Natural killer cell treated with Interleukin-12 subunit alpha and Interleukin-12 subunit beta and Interleukin-15 and Interleukin-18, amount 100 ng/mL, for 72 hours (primary cell): Measurements from ENCODE around the gene PRIM2. TPM values are rescaled to one million over a fixed set of nuclear protein-coding genes. Genes with fewer than 3 reads are reported as not detected.
"Not testable (repeated sequence)": the region's sequence is repeated elsewhere in the genome, so short reads cannot be mapped to it uniquely, and the experiment has no call there.

Experiments used
- ATAC-seq, 2 donors: fragments of 150-1000 bp; cut with Tn5 transposase in 1 of 2; sonication (Bioruptor Pico), chemical (Tn5 transposase) in 1 of 2; 2 replicates each; pipeline ENCODE4 v1.10.0; 2021
- DNase-seq: peaks from one replicate; pipeline ENCODE4 v3.0.0; 2022; ENCODE audit warnings: low spot score
- H3K27ac Mint-ChIP-seq, 2 donors: 1 replicate in 1 of 2; 2 replicates in 1 of 2; pipeline ENCODE4 v1.8.0; 2022; ENCODE audit warnings: mixed read lengths in 2 of 2, mild to moderate bottlenecking in 1 of 2, moderate library complexity in 1 of 2
- H3K27me3 Mint-ChIP-seq, 2 donors: 1 replicate in 1 of 2; 2 replicates in 1 of 2; pipeline ENCODE4 v1.8.0; 2022; ENCODE audit warnings: mixed read lengths in 2 of 2
- H3K36me3 Mint-ChIP-seq: one replicate; pipeline ENCODE4 v1.8.0; 2022; ENCODE audit warnings: mixed read lengths
- H3K4me1 Mint-ChIP-seq, 2 donors: 1 replicate in 1 of 2; 2 replicates in 1 of 2; pipeline ENCODE4 v1.8.0; 2022; ENCODE audit warnings: low read depth in 2 of 2, mixed read lengths in 2 of 2, mild to moderate bottlenecking in 1 of 2
- H3K4me3 Mint-ChIP-seq: one replicate; pipeline ENCODE4 v1.8.0; 2022; ENCODE audit warnings: mixed read lengths
- H3K9me3 Mint-ChIP-seq: 2 replicates; pipeline ENCODE4 v1.8.0; 2022; ENCODE audit warnings: mixed read lengths
- total RNA-seq, 2 donors: library from RNA; stranded (reverse); gene quantifications; one replicate each; pipeline ENCODE4 v1.2.3, GENCODE V29; 2022

The PRIM2 gene
- total RNA-seq, 2 donors from 2014 or later: 29.1 to 57.3 TPM

DNA sequence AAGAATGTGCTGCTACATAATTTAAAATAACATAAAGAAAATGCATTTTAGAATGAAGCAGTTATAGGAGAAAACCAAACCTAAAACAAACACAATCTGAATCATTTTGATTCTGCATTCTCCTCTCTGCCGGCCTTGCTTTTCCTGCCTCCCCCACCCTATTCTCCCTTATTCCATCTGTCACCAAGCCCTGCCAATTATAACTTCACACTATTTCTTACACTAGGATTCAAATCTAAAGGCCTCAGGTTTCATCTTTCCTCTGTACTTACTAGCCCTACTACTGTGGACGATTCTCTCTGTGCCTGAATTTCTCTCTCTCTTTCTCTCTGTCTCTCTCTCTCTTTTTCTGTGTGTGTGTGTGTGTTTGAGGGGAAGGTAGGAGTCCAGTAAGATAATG is 18.7 kb upstream of the PRIM2 start:
- Mint-ChIP-seq H3K27me3 (peaks cover 5 to 23% of the 10 kb centered on the region in 2 donors), H3K4me3 (no peak overlapping the region), H3K36me3 (no peaks in the 10 kb centered on the region), H3K4me1 (no peaks in the 10 kb centered on the region), H3K27ac (no peak overlapping the region), H3K9me3 (no peaks in the 10 kb centered on the region)
- ATAC-seq (no peak), DNase-seq (no peak)

DNA sequence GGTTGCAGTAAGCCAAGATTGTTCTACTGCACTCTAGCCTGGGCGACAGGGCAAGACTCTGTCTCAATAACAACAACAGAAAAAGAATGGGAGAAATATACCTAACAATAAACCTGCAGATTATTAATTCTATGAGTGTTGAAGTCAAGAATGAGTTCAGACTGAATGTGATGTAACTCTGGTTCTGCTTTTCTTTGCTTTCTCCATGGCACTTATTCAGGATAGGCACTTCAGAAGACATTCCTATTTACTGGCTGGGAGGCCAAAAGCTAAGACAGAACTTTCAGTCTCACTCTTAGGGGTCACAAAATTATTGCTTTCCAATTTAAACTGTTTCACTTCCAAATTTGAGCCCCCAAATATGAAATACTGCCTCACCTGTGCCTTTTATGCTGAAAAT is 15.7 kb upstream of the PRIM2 start:
- no peak overlapping the region for H3K27ac Mint-ChIP-seq
- H3K4me3 Mint-ChIP-seq: no peak overlapping the region
- DNase-seq (no peak), ATAC-seq (no peak)
- H3K36me3 Mint-ChIP-seq: no peaks in the 10 kb centered on the region
- peaks cover 11 to 14% of the 10 kb centered on the region in 2 donors for H3K27me3 Mint-ChIP-seq
- no peaks in the 10 kb centered on the region for H3K4me1 Mint-ChIP-seq
- H3K9me3 Mint-ChIP-seq: no peaks in the 10 kb centered on the region

DNA sequence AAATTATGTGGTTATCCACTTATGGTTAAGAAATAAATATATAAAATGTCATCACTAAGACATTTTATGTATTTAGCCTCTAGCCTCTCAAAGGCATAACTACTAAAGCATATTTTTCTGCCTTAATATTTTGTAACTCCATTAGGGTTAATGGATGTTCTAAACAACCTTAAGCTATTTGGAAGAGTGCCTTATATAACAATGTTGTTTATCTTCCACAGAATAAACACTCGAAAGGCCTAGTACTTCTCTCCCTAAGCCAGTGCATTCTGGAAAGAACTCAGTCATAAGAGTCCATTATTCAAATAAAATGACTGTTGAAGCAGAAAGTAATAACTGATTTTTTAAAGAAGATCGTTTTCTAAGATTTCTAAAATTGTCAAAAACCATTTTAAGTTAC is 15.0 kb upstream of the PRIM2 start:
- H3K27me3 Mint-ChIP-seq: peaks cover 12 to 14% of the 10 kb centered on the region in 2 donors
- no peak overlapping the region for H3K4me3 Mint-ChIP-seq
- ATAC-seq: no peak
- H3K27ac Mint-ChIP-seq: no peak overlapping the region
- no peaks in the 10 kb centered on the region for H3K36me3 Mint-ChIP-seq
- no peaks in the 10 kb centered on the region for H3K9me3 Mint-ChIP-seq
- H3K4me1 Mint-ChIP-seq: no peaks in the 10 kb centered on the region
- DNase-seq: no peak

DNA sequence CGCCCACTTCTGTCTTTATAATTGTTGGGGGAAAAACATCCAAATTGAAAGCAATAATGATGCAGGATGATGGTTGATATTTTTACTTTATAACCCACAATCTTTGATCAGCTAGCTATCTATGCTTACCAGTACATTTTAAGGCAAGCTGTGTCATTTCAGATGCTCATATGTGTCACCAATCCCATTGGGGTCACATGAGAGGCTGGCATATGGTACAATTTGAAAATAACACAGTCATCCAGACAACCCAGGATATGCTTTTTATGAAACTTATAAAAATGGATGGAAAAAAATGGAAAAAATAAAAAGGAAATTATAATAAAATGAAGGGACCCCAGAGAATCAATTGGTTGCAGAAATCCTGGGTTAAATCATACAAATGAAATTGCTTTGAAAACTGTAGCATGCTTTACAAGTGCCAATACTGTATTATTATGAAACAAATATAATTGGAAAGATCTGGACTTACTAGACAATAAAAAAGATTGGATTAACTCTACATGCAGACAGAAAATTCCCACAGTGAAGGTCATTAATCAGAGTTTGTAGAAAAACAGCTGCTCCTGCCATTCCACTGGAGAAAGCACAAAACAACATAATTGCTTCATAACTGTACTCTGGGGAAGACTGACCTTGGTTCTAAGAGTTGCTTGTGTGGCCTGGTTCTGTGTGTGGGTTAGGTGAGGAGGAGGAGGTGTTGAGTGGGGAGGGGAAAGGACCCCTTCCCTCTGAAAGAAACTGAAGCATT is 13.3 kb upstream of the PRIM2 start:
- H3K4me1 Mint-ChIP-seq: no peaks in the 10 kb centered on the region
- no peak overlapping the region for H3K4me3 Mint-ChIP-seq
- no peak for DNase-seq
- no peaks in the 10 kb centered on the region for H3K9me3 Mint-ChIP-seq
- H3K36me3 Mint-ChIP-seq: no peaks in the 10 kb centered on the region
- no peak overlapping the region for H3K27ac Mint-ChIP-seq
- H3K27me3 Mint-ChIP-seq: peaks cover 9 to 13% of the 10 kb centered on the region in 2 donors
- ATAC-seq: no peak

DNA sequence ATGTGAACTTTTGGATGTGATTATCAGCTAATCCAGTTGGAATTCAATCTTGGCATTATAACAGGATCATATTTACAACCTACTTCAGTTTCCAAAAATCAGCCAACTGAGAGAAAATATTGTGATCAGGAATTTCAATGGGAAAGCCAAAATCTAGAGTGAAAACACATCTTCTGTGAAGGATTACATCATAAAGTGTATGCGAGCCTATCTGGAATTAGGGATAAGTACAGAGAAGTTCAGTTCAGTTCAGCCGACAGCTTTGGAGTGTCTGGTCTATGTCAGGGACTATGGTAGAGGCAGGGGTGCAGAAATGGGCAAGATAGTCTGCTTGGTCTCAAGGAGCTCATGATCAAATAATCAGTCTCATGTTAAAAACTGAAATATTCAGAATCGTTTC is 12.3 kb upstream of the PRIM2 start:
- no peak overlapping the region for H3K27ac Mint-ChIP-seq
- ATAC-seq (no peak), DNase-seq (no peak)
- no peaks in the 10 kb centered on the region for H3K36me3 Mint-ChIP-seq
- no peak overlapping the region for H3K4me3 Mint-ChIP-seq
- H3K9me3 Mint-ChIP-seq: no peaks in the 10 kb centered on the region
- H3K4me1 Mint-ChIP-seq: no peaks in the 10 kb centered on the region
- peaks cover 7 to 13% of the 10 kb centered on the region in 2 donors for H3K27me3 Mint-ChIP-seq

DNA sequence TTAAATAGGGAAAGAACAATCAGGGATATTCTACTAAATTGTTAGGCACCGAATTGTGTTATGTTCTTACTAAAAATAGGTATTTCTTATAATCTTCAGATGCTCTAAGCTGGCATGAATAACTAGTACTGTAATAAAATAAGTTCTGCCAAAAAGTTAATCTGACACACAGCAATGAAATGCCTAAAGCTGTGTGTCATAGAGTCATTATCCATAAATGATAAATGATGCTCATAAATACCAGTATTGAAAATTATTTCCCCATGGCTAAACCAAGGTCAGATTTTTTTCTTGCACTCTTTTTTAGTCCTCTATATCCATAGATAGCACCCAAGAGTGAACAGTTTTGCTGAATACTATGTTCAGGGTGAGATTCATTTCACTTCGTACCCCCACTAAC is 11.7 kb upstream of the PRIM2 start:
- ATAC-seq (no peak), DNase-seq (no peak)
- peaks cover 7 to 13% of the 10 kb centered on the region in 2 donors for H3K27me3 Mint-ChIP-seq
- H3K9me3 Mint-ChIP-seq: no peaks in the 10 kb centered on the region
- H3K36me3 Mint-ChIP-seq: no peaks in the 10 kb centered on the region
- no peak overlapping the region for H3K4me3 Mint-ChIP-seq
- no peaks in the 10 kb centered on the region for H3K4me1 Mint-ChIP-seq
- no peak overlapping the region for H3K27ac Mint-ChIP-seq

DNA sequence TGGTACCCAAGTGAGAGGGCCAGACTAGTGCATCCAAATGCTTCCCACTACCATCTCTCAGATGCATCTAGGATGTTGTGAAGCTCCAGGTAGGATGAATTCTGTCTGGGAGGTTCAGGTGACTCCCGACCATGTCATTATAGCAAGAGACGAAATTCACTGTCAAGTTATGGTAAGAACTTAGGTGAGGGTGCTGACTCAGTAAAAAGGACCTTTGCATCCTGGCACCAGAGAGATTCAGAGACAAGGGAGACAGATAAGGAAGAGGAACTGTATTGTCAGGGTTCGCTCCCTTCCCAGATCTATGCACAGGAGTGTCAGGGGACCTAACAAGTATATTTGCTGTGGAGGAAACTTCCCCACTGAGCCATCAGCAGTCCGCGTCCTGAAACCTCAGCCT is 11.2 kb upstream of the PRIM2 start:
- H3K36me3 Mint-ChIP-seq: no peaks in the 10 kb centered on the region
- H3K4me1 Mint-ChIP-seq: no peaks in the 10 kb centered on the region
- ATAC-seq (no peak), DNase-seq (no peak)
- peaks cover 7 to 13% of the 10 kb centered on the region in 2 donors for H3K27me3 Mint-ChIP-seq
- no peaks in the 10 kb centered on the region for H3K9me3 Mint-ChIP-seq
- no peak overlapping the region for H3K4me3 Mint-ChIP-seq
- no peak overlapping the region for H3K27ac Mint-ChIP-seq

DNA sequence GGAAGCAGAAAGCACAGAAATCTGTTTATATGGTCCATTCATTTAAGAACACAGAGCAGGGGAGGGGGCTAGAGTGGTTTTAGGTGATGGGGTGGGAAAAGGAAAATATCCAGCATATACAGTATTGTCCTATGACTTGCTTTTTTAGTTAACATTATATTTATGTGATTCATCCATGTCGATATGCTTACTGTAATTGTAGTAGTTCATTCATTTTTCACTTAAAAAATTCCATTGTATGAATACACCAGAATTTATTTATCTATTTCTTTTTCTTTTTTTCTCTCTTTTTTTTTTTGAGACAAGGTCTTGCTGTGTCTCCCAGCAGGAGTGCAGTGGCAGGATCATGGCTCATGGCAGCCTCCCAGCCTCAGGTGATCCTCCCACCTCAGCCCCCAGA is 9.6 kb upstream of the PRIM2 start:
- no peak overlapping the region for H3K4me3 Mint-ChIP-seq
- ATAC-seq (no peak), DNase-seq (no peak)
- no peaks in the 10 kb centered on the region for H3K4me1 Mint-ChIP-seq
- no peaks in the 10 kb centered on the region for H3K9me3 Mint-ChIP-seq
- H3K27me3 Mint-ChIP-seq: peaks cover 10 to 14% of the 10 kb centered on the region in 2 donors
- H3K36me3 Mint-ChIP-seq: no peaks in the 10 kb centered on the region
- H3K27ac Mint-ChIP-seq: no peak overlapping the region

DNA sequence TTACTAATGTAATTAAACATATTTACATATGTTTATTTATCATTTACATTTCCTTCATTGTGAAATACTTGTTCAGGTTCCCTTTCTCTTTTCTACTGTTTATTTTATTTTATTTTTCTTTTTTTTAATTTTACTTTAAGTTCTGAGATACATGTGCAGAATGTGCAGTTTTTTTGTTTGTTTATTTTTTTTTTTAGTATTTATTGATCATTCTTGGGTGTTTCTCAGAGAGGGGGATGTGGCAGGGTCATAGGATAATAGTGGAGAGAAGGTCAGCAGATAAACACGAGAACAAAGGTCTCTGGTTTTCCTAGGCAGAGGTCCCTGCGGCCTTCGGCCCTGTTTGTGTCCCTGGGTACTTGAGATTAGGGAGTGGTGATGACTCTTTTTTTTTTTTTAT is 8.7 kb upstream of the PRIM2 start:
- H3K9me3 Mint-ChIP-seq, H3K4me3 Mint-ChIP-seq, H3K27ac Mint-ChIP-seq, H3K4me1 Mint-ChIP-seq, DNase-seq, H3K36me3 Mint-ChIP-seq, ATAC-seq: not testable (repeated sequence)
- H3K27me3 Mint-ChIP-seq: peaks cover 16 to 19% of the 10 kb centered on the region in 2 donors

DNA sequence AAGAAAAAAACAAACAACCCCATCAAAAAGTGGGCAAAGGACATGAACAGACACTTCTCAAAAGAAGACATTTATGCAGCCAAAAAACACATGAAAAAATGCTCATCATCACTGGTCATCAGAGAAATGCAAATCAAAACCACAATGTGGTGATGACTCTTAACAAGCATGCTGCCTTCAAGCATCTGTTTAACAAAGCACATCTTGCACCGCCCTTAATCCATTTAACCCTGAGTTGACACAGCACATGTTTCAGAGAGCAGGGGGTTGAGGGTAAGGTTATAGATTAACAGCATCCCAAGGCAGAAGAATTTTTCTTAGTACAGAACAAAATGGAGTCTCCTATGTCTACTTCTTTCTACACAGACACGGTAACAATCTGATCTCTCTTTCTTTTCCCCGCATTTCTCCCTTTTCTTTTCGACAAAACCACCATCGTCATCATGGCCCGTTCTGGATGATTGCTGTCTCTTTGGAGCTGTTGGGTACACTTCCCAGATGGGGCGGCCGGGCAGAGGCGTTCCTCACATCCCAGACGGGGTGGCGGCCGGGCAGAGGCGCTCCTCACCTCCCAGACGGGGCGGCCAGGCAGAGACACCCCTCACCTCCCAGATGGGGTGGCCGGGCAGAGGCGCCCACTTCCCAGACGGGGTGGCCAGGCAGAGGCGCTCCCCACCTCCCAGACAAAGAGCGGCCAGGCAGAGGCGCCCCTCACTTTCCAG is 7.2 kb upstream of the PRIM2 start:
- H3K27ac Mint-ChIP-seq, H3K36me3 Mint-ChIP-seq, DNase-seq, H3K4me1 Mint-ChIP-seq, H3K9me3 Mint-ChIP-seq, ATAC-seq, H3K4me3 Mint-ChIP-seq: not testable (repeated sequence)
- H3K27me3 Mint-ChIP-seq: peaks cover 16 to 18% of the 10 kb centered on the region in 2 donors

DNA sequence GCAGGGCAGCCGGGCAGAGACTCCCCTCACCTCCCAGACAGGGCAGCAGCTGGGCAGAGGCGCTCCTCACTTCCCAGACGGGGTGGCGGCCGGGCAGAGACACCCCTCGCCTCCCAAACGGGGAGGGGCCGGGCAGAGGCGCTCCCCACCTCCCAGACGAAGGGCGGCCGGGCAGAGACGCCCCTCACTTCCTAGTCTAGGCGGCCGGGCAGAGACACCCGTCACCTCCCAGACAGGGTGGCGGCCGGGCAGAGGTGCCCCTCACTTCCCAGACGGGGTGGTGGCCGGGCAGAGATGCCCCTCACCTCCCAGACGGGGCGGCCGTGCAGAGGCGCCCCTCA is 6.6 kb upstream of the PRIM2 start:
- Mint-ChIP-seq H3K36me3 (no peaks in the 10 kb centered on the region), H3K9me3 (no peaks in the 10 kb centered on the region)

DNA sequence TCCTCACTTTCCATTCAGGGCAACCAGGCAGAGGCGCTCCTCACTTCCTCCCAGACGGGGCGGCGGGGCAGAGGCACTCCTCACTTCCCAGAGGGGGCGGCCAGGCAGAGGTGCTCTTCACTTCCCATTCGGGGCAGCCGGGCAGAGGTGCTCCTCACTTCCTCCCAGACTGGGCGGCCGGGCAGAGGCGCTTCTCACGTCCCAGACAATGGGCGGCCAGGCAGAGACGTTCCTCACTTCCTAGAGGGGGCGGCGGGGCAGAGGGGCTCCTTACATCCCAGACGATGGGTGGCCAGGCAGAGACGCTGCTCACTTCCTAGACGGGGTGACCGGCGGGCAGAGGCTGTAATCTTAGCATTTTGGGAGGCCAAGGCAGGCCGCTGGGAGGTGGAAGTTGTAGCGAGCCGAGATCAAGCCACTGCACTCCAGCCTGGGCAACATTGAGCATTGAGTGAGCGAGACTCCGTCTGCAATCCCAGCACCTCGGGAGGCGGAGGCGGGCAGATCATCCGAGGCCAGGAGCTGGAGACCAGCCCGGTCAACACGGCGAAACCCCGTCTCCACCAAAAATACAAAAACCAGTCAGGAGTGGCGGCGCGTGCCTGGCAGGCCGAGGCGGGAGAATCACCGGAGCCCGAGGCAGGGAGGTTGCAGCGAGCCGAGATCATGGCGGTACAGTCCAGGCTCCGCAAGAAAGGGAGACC is 6.0 kb upstream of the PRIM2 start:
- H3K4me1 Mint-ChIP-seq, ATAC-seq, H3K4me3 Mint-ChIP-seq, DNase-seq, H3K27ac Mint-ChIP-seq, H3K9me3 Mint-ChIP-seq, H3K36me3 Mint-ChIP-seq: not testable (repeated sequence)
- H3K27me3 Mint-ChIP-seq: peaks cover 10 to 14% of the 10 kb centered on the region in 2 donors

More for the DNA sequence above, 6.6 kb upstream of the PRIM2 start:
- no peak for ATAC-seq
- no peak for DNase-seq
- H3K27ac Mint-ChIP-seq: no peak overlapping the region
- H3K4me1 Mint-ChIP-seq: no peaks in the 10 kb centered on the region
- H3K27me3 Mint-ChIP-seq: peaks cover 16 to 18% of the 10 kb centered on the region in 2 donors
- no peak overlapping the region for H3K4me3 Mint-ChIP-seq

DNA sequence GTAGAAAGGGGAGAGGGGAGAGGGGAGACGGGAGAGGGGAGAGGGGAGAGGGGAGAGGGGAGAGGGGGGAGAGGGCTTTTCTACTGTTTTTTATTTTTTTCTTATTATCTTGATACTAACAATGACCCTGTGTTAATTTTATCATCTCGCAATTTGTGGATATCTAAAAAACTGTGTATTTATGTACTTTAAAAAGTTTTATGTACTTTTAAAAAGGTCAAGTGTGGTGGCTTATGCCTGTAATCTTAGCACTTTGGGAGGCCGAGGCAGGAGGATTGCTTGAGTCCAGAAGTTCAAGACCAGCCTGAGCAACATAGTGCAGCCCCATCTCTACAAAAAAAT is 5.5 kb upstream of the PRIM2 start:
- H3K27ac Mint-ChIP-seq: no peak overlapping the region
- H3K27me3 Mint-ChIP-seq: peaks cover 9 to 14% of the 10 kb centered on the region in 2 donors
- ATAC-seq: no peak
- H3K4me1 Mint-ChIP-seq: peaks cover 2 to 5% of the 10 kb centered on the region in 2 donors
- no peaks in the 10 kb centered on the region for H3K36me3 Mint-ChIP-seq
- DNase-seq: no peak
- no peaks in the 10 kb centered on the region for H3K9me3 Mint-ChIP-seq
- H3K4me3 Mint-ChIP-seq: no peak overlapping the region

DNA sequence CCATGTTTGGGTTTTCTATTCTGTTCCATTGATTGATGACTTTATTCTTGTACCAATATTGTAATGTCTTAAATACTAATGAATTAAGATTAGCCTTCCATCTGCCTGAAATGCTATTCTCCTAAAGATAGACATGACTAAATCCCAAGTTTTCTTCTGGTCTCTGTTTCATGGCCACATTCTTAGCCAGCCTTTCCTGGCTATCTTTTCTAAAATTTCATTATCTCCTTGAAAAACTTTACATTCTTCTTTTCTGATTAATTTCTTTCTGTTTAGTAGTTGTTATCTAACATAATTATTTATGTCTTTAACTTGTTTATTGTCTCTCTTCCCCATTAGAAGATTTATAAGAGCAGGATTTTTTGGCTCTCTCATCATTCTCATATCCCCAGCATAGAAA is 4.4 kb upstream of the PRIM2 start:
- Mint-ChIP-seq H3K9me3 (no peaks in the 10 kb centered on the region), H3K36me3 (peaks cover 4% of the 10 kb centered on the region), H3K27me3 (peaks cover 9% of the 10 kb centered on the region in 2 donors), H3K4me1 (peaks cover 7 to 12% of the 10 kb centered on the region in 2 donors), H3K27ac (no peak overlapping the region), H3K4me3 (no peak overlapping the region)
- DNase-seq: no peak
- ATAC-seq: no peak
